Stimulated activated naive CD4-positive, alpha-beta T cell treated with Interleukin-2 at 50 U/mL for 16 hours (primary cell): ENCODE data around the gene DNAJC18.
A peak's percentile ranks its signal among the peaks of the same experiment; 100 is the strongest.
"Not testable (repeated sequence)": the region's sequence is repeated elsewhere in the genome, so short reads cannot be mapped to it uniquely, and the experiment has no call there.

Source experiments
- DNase-seq: peaks from one replicate; lab custom pipeline; 2025; lab: John Stamatoyannopoulos, UW

Gene DNAJC18

GRCh38 chr5:139461176-139461575 is 21.9 kb upstream of the DNAJC18 start:
- no peak for DNase-seq

- DNase-seq = no peak
These were observed 21.1 kb upstream of the DNAJC18 start for GRCh38 chr5:139460455-139460854.

GRCh38 chr5:139459451-139459934 is 20.2 kb upstream of the DNAJC18 start:
- DNase-seq = peak; percentile 29

- DNase-seq = peak; percentile 73
These were observed 19.5 kb upstream of the DNAJC18 start for GRCh38 chr5:139458580-139459407.

- no peak for DNase-seq
These were observed 18.5 kb upstream of the DNAJC18 start for GRCh38 chr5:139457653-139458306.

GRCh38 chr5:139457241-139457640 is 17.9 kb upstream of the DNAJC18 start:
- no peak for DNase-seq

- no peak for DNase-seq
These were observed 17.5 kb upstream of the DNAJC18 start for GRCh38 chr5:139456776-139457175.

GRCh38 chr5:139454568-139455290 is 15.4 kb upstream of the DNAJC18 start:
- DNase-seq = no peak

- DNase-seq = peak; percentile 24
These were observed 14.6 kb upstream of the DNAJC18 start for GRCh38 chr5:139453683-139454567.

- no peak for DNase-seq
These were observed 12.7 kb upstream of the DNAJC18 start for GRCh38 chr5:139451878-139452660.

GRCh38 chr5:139451176-139451575 is 11.9 kb upstream of the DNAJC18 start:
- DNase-seq = no peak

- DNase-seq = no peak
These were observed 7.8 kb upstream of the DNAJC18 start for GRCh38 chr5:139446956-139447779.

- DNase-seq = no peak
These were observed 6.2 kb upstream of the DNAJC18 start for GRCh38 chr5:139445325-139446170.

- DNase-seq = no peak
These were observed 4.6 kb upstream of the DNAJC18 start for GRCh38 chr5:139443831-139444453.

GRCh38 chr5:139440416-139440815 is 1.1 kb upstream of the DNAJC18 start:
- not testable (repeated sequence) for DNase-seq

GRCh38 chr5:139438707-139439012 is 665 bp downstream of the DNAJC18 start:
- no peak for DNase-seq

- no peak for DNase-seq
These were observed 3.6 kb downstream of the DNAJC18 start for GRCh38 chr5:139435676-139436075.

- DNase-seq = no peak
These were observed 7.6 kb downstream of the DNAJC18 start for GRCh38 chr5:139431706-139432105.

- no peak for DNase-seq
These were observed 9.3 kb downstream of the DNAJC18 start for GRCh38 chr5:139430015-139430414.
